Esophagus muscularis mucosa (tissue), 4 donors: ENCODE measurements around the gene SLC12A9. TPM values are rescaled to one million over a fixed set of nuclear protein-coding genes. Genes with fewer than 3 reads are reported as not detected.

Source experiments
- DNase-seq: peaks from one replicate; pipeline ENCODE4 v3.0.0-alpha.2; 2017; ENCODE audit errors: extremely low spot score
- H3K27ac ChIP-seq, 4 donors: fragments of 200-600 bp; sonication (generic); replicated peaks in 1 of 4; 1 replicate in 3 of 4; 2 replicates in 1 of 4; pipeline ENCODE4 v1.5.1; 2016 to 2019; ENCODE audit warnings: mild to moderate bottlenecking in 1 of 4
- H3K27me3 ChIP-seq, 4 donors: fragments of 200-600 bp; sonication (generic); one replicate each; pipeline versions ENCODE4 v1.5.1 to v1.6.0; 2016 to 2019
- H3K36me3 ChIP-seq, 4 donors: fragments of 200-600 bp; sonication (generic); one replicate each; pipeline ENCODE4 v1.5.1; 2016 to 2019
- H3K4me1 ChIP-seq, 4 donors: fragments of 200-600 bp; sonication (generic); one replicate each; pipeline ENCODE4 v1.5.1; 2016 to 2019
- H3K4me3 ChIP-seq, 4 donors: fragments of 200-600 bp; sonication (generic); 1 replicate in 2 of 4; 2 replicates in 2 of 4; pipeline ENCODE4 v1.5.1; 2016 to 2019; ENCODE audit warnings: mild to moderate bottlenecking in 4 of 4, moderate library complexity in 1 of 4
- H3K9me3 ChIP-seq, 4 donors: fragments of 200-600 bp; sonication (generic); 1 replicate in 3 of 4; 2 replicates in 1 of 4; pipeline ENCODE4 v1.5.1; 2016 to 2019
- EP300 ChIP-seq: sonication (generic); formaldehyde crosslinking; IDR thresholded peaks from one replicate; pipeline ENCODE4 v1.6.1; 2017; ENCODE audit warnings: antibody characterized with exemption
- POLR2A ChIP-seq: fragments of 450-650 bp; IDR thresholded peaks from one replicate; pipeline ENCODE4 v1.6.1; 2017; ENCODE audit warnings: antibody characterized with exemption, moderate library complexity, mild to moderate bottlenecking, low read depth
- POLR2AphosphoS5 ChIP-seq, 2 donors: sonication (generic); formaldehyde crosslinking; IDR thresholded peaks; one replicate each; pipeline ENCODE4 v1.6.1; 2017; ENCODE audit warnings: antibody characterized with exemption in 2 of 2
- WGBS: methylation state at CpG from one replicate; pipeline ENCODE4 v1.1.5; 2018; 5-methylcytosine and 5-hydroxymethylcytosine counted together
- intact Hi-C: fragments of 100-400 bp; cut with DNase I; formaldehyde crosslinking; loops from one replicate; pipeline ENCODE4 v1.15.1; 2023
- total RNA-seq, 4 donors: library from RNA; depleted of rRNA; stranded (reverse); fragments of >200 nt; gene quantifications; one replicate each; pipeline versions ENCODE4 v1.1.0 to v1.2.1, GENCODE V29; 2016
- TF ChIP-seq, protein P1 (sequence below), 3 experiments: fragments of 200-600 bp in 2 of 3; fragments of 450-650 bp in 1 of 3; sonication (generic) in 2 of 3; IDR thresholded peaks; one replicate each; pipeline ENCODE4 v1.5.1; 2017 to 2019; ENCODE audit warnings: antibody characterized with exemption in 3 of 3, mild to moderate bottlenecking in 2 of 3, moderate library complexity in 1 of 3

Gene SLC12A9
- total RNA-seq, 4 donors from 2014 or later, result 15.0 to 26.0 (median 19.9) TPM

DNA sequence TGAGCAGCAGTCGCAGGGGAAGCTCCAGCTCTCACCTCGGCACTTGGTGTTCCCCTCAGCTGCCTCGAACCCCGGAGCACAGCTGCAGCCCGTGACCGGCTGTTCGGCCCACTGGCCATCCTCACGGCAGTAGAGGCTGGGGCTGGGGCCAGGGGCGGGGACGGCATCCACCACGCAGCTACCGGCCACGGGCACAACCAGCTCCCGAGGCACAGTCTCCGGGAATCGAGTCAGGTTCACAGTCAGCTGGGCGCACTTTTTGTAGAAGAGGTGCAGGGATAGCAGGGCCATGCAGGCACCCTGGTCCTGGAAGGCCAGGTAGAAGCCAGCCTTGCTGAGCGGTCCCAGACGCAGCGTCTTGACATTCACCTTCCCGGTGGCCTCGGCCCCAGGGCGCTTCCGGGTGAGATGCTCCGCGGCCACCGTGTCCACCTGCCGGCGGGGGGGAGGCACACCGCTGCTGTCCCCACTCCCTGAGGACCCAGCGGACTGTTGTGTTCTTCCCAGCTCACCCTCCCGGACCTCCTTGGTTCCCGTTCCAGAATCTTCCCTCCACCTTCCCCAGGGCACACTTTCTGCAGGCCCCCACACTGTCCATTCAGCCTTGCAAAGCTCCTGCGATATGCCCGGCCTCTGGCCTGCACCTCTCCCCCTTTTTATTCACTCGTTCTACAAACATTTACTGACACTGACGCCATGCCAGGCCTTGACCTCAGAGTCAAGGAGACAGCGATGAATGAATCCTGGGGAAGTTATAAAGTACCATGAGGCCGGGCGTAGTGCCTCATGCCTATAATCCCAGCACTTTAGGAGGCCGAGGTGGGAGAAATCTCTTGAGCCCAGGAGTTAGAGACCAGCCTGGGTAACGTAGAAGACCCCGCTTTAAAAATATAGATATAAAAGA is 30.0 kb upstream of the SLC12A9 start:
- TF ChIP-seq POLR2A (no peak), EP300 (no peak), POLR2AphosphoS5 (IDR thresholded peaks at IDR 0.05) (no peak)
- TF ChIP-seq, protein P1, sequence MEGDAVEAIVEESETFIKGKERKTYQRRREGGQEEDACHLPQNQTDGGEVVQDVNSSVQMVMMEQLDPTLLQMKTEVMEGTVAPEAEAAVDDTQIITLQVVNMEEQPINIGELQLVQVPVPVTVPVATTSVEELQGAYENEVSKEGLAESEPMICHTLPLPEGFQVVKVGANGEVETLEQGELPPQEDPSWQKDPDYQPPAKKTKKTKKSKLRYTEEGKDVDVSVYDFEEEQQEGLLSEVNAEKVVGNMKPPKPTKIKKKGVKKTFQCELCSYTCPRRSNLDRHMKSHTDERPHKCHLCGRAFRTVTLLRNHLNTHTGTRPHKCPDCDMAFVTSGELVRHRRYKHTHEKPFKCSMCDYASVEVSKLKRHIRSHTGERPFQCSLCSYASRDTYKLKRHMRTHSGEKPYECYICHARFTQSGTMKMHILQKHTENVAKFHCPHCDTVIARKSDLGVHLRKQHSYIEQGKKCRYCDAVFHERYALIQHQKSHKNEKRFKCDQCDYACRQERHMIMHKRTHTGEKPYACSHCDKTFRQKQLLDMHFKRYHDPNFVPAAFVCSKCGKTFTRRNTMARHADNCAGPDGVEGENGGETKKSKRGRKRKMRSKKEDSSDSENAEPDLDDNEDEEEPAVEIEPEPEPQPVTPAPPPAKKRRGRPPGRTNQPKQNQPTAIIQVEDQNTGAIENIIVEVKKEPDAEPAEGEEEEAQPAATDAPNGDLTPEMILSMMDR (IDR thresholded peaks at IDR 0.05), result no peak
- 83% methylated on average over 16 of the region's 43 CpGs for WGBS
- H3K27me3 ChIP-seq, result no peaks in the 10 kb centered on the region
- H3K27ac ChIP-seq, result no peak overlapping the region
- H3K4me1 ChIP-seq, result peaks cover 14 to 41% (median 37%) of the 10 kb centered on the region in 4 donors
- no peak for DNase-seq
- H3K4me3 ChIP-seq, result no peak overlapping the region
- no peaks in the 10 kb centered on the region for H3K9me3 ChIP-seq
- intact Hi-C loops, result no loop called here
- H3K36me3 ChIP-seq, result peaks cover 19 to 67% (median 63%) of the 10 kb centered on the region in 4 donors

DNA sequence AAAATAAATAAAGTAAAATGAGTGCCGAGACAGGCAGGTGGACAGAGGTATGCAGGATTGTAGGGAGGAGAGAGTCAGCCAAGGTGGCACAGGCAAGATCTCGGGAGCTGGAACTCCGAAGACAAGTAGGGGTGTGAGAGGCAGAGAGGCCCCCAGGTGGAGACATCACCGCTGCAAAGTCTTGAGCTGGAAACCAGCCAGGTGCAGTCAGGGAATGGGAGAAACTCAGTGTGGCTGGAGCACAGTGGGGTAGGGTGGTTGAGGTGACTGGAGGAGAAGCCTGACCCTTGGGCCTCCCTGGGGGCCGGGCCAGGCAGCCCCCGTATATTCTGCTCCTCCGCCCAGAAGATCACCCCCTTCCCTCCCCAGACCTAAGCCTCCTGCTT is 29.4 kb upstream of the SLC12A9 start:
- no peak for DNase-seq
- 87% methylated on average over 6 of the region's 7 CpGs for WGBS
- peaks cover 16 to 48% (median 44%) of the 10 kb centered on the region in 4 donors for H3K4me1 ChIP-seq
- no peaks in the 10 kb centered on the region for H3K9me3 ChIP-seq
- TF ChIP-seq POLR2A (no peak), EP300 (no peak), POLR2AphosphoS5 (IDR thresholded peaks at IDR 0.05) (no peak)
- TF ChIP-seq, protein P1 (IDR thresholded peaks at IDR 0.05), result no peak
- no peak overlapping the region for H3K4me3 ChIP-seq
- H3K27ac ChIP-seq, result no peak overlapping the region
- intact Hi-C loops, result no loop called here
- H3K36me3 ChIP-seq, result peaks cover 19 to 62% (median 59%) of the 10 kb centered on the region in 4 donors
- H3K27me3 ChIP-seq, result no peaks in the 10 kb centered on the region

DNA sequence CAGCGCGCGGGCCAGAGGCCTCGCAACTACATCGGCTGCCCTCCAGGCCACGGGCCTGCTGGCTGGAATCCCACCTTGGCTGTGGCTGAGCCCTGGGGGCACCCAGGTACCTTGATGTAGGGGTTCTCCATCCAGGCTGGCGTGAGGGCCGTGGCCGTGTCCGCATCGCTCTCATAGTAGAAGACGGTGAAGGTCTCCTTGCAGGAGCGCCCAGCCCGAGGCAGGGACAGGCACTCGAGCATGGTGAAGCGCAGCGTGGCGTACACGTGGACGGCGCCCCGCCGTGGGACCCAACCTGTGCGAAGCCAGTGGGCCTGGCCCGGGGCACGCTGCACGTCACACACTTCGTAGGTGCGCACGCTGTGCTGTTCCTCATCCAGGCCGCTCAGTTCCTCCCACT is 29.0 kb upstream of the SLC12A9 start:
- no peaks in the 10 kb centered on the region for H3K9me3 ChIP-seq
- peaks cover 19 to 58% (median 55%) of the 10 kb centered on the region in 4 donors for H3K36me3 ChIP-seq
- no peaks in the 10 kb centered on the region for H3K27me3 ChIP-seq
- WGBS, result 92% methylated on average over 22 of the region's 31 CpGs
- DNase-seq, result no peak
- H3K4me1 ChIP-seq, result peaks cover 19 to 52% (median 47%) of the 10 kb centered on the region in 4 donors
- intact Hi-C loops, result no loop called here
- TF ChIP-seq POLR2AphosphoS5 (IDR thresholded peaks at IDR 0.05) (no peak), EP300 (no peak), POLR2A (no peak)
- TF ChIP-seq, protein P1 (IDR thresholded peaks at IDR 0.05), result no peak
- H3K4me3 ChIP-seq, result no peak overlapping the region
- H3K27ac ChIP-seq, result no peak overlapping the region

DNA sequence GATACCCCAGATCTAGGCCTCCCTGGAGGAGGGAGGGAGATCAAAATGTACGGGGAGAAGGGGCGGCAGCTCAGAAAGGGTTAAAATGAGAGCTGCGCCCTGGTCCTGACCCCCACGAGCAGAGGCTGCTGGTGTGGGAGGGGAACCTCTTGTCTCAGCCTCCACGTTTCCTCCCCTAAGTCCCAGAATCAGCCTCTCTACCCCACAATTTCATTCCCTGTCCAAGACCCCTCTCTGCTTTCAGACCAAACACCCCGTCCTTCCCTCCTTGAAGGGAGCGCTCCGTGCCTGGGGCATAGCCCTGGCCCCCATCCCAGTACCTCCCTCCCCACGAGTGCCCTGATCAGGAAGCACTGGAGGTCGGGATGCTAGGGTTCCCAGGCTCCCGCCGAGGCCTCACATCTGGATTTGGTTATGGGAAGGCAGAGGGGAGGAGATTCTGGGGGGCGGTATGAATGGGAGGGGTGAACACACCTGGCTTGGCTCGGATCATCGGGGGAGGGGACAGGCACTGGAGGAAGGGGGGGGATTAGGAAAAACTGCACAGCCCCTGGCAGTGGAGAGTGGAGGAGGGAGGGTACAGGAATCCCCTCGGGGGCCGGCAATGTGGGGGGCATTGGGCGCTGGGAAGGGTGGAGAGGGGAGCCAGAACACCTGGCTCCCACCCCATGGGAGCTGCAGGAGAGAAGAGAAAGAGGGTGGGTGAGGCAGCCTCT is 27.9 kb upstream of the SLC12A9 start:
- Histone ChIP-seq H3K27me3 (no peaks in the 10 kb centered on the region), H3K36me3 (peaks cover 15 to 47% (median 44%) of the 10 kb centered on the region in 4 donors), H3K27ac (peak overlapping the region; percentile 85 to 91 (median 88)), H3K4me1 (peaks cover 19 to 58% (median 51%) of the 10 kb centered on the region in 4 donors), H3K9me3 (no peaks in the 10 kb centered on the region), H3K4me3 (peak overlapping the region; percentile 76 to 93 (median 76))
- DNase-seq, result no peak
- intact Hi-C loops, result no loop called here
- 48% methylated on average over 14 of the region's 18 CpGs for WGBS
- TF ChIP-seq, protein P1 (IDR thresholded peaks at IDR 0.05), result no peak
- TF ChIP-seq EP300 (no peak), POLR2AphosphoS5 (IDR thresholded peaks at IDR 0.05) (no peak), POLR2A (no peak)
